GM08714 (cell line): ENCODE results near the gene ATP5PF.
"Not testable (repeated sequence)": the region's sequence is repeated elsewhere in the genome, so short reads cannot be mapped to it uniquely, and the experiment has no call there.

ENCODE experiments used
- H3K4me3 ChIP-seq: fragments of 200-500 bp; sonication (Bioruptor generic); 2 replicates; pipeline ENCODE4 v1.5.1; 2014; ENCODE audit warnings: mild to moderate bottlenecking, low read length, inconsistent platforms
- ZNF274 ChIP-seq: IDR thresholded peaks from 2 replicates; pipeline ENCODE4 v1.6.1; 2012; ENCODE audit warnings: mild to moderate bottlenecking, low read depth, low read length

ATP5PF gene

GRCh38 chr21:25742900-25743299, 8.2 kb upstream of the ATP5PF start:
- H3K4me3 ChIP-seq = no peak overlapping the region
- no peak for TF ChIP-seq ZNF274

- H3K4me3 ChIP-seq = no peak overlapping the region; the same call in 1 of the 2 replicates
- TF ChIP-seq ZNF274 = no peak
Observed at GRCh38 chr21:25737421-25737820, 2.7 kb upstream of the ATP5PF start.

- TF ChIP-seq ZNF274 = no peak
- H3K4me3 ChIP-seq = peak overlapping the region; percentile 98
Observed at GRCh38 chr21:25735646-25736597, 1.2 kb upstream of the ATP5PF start.

- peak overlapping the region; percentile 87 for H3K4me3 ChIP-seq
- TF ChIP-seq ZNF274 = no peak
Observed at GRCh38 chr21:25734654-25734903, 125 bp downstream of the ATP5PF start.

- H3K4me3 ChIP-seq = peak overlapping the region; percentile 87
- TF ChIP-seq ZNF274 = no peak
Observed at GRCh38 chr21:25733859-25734653, 648 bp downstream of the ATP5PF start.

- no peak overlapping the region for H3K4me3 ChIP-seq
- TF ChIP-seq ZNF274 = no peak
Observed at GRCh38 chr21:25732091-25732760, 2.5 kb downstream of the ATP5PF start.

- no peak for TF ChIP-seq ZNF274
- H3K4me3 ChIP-seq = no peak overlapping the region
Observed at GRCh38 chr21:25722631-25723030, 12.1 kb downstream of the ATP5PF start.

- H3K4me3 ChIP-seq = no peak overlapping the region
- no peak for TF ChIP-seq ZNF274
Observed at GRCh38 chr21:25721987-25722386, 12.7 kb downstream of the ATP5PF start.

- TF ChIP-seq ZNF274 = no peak
- no peak overlapping the region for H3K4me3 ChIP-seq
Observed at GRCh38 chr21:25717491-25718147, 17.1 kb downstream of the ATP5PF start.

GRCh38 chr21:25714066-25714465, 20.6 kb downstream of the ATP5PF start:
- not testable (repeated sequence) for H3K4me3 ChIP-seq

GRCh38 chr21:25710550-25710949, 24.2 kb downstream of the ATP5PF start:
- no peak for TF ChIP-seq ZNF274
- H3K4me3 ChIP-seq = no peak overlapping the region

- no peak for TF ChIP-seq ZNF274
Observed at GRCh38 chr21:25709684-25710265, 24.9 kb downstream of the ATP5PF start.

GRCh38 chr21:25708467-25709065, 26.1 kb downstream of the ATP5PF start:
- TF ChIP-seq ZNF274 = no peak
- no peak overlapping the region for H3K4me3 ChIP-seq

More at GRCh38 chr21:25709684-25710265, 24.9 kb downstream of the ATP5PF start:
- H3K4me3 ChIP-seq = no peak overlapping the region
